BLaER1 treated with 17β-estradiol and CSF1 and Interleukin-3, amounts not matched to agents 10 nM and 100 nM (cell line): ENCODE data around the gene AHCTF1.

Experiments used
- H3K27ac ChIP-seq, 11 experiments: shearing (Covaris generic); formaldehyde crosslinking; 2 replicates each; pipeline ENCODE4 v1.8.1; 2022
- H3K27me3 ChIP-seq, 11 experiments: shearing (Covaris generic); formaldehyde crosslinking; 2 replicates each; pipeline ENCODE4 v1.8.1; 2022
- H3K36me3 ChIP-seq, 11 experiments: shearing (Covaris generic); formaldehyde crosslinking; 2 replicates each; pipeline ENCODE4 v1.8.1; 2022
- H3K4me1 ChIP-seq, 10 experiments: shearing (Covaris generic); formaldehyde crosslinking; 2 replicates each; pipeline ENCODE4 v1.8.1; 2022
- H3K4me2 ChIP-seq, 11 experiments: shearing (Covaris generic); formaldehyde crosslinking; 2 replicates each; pipeline ENCODE4 v1.8.1; 2022
- H3K4me3 ChIP-seq, 10 experiments: shearing (Covaris generic); formaldehyde crosslinking; 2 replicates each; pipeline ENCODE4 v1.8.1; 2022
- H3K9ac ChIP-seq, 11 experiments: shearing (Covaris generic); formaldehyde crosslinking; 2 replicates each; pipeline ENCODE4 v1.8.1; 2022
- H3K9me3 ChIP-seq, 11 experiments: shearing (Covaris generic); formaldehyde crosslinking; replicated peaks in 1 of 11; 2 replicates each; pipeline ENCODE4 v1.8.1; 2022
- H4K20me1 ChIP-seq, 11 experiments: shearing (Covaris generic); formaldehyde crosslinking; 2 replicates each; pipeline ENCODE4 v1.8.1; 2022
- Cebpa-rat ChIP-seq, 11 experiments: shearing (Covaris generic); IDR thresholded peaks; 2 replicates each; pipeline ENCODE4 v1.8.1; 2022

AHCTF1 gene

DNA sequence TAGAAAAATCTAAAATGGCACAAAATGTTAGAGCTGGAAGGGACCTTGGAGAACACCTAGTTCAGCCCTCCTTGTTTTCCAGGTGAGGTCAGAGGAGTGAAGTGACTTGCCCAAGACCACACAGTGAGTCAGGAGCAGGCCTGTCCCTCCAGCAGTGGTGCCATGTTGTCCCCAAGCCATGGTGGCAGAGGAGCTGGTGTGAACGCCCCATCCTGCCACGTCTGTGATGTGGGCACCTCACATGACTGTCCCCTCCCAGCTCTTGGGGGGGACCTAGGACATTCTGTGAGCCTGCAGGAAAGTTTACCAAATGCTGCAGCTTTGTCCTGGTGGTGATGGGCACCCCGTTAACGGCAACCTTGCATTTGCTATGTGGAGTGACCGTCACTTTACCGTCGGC, 141.4 kb downstream of the AHCTF1 start:
- Histone ChIP-seq H3K27ac (peak overlapping the region in 4 of 11 experiments; percentile 77 to 83 (median 81); a peak in 3 of 22 replicates), H3K4me1 (peaks cover 24 to 90% (median 70%) of the 10 kb centered on the region in 10 experiments), H3K4me3 (no peak overlapping the region), H4K20me1 (no peaks in the 10 kb centered on the region), H3K9me3 (peaks cover 0 to 5% (median 0%) of the 10 kb centered on the region in 11 experiments; a peak in 2 of 22 replicates), H3K36me3 (no peaks in the 10 kb centered on the region), H3K9ac (peak overlapping the region in 4 of 11 experiments; percentile 81 to 83 (median 82); a peak in 6 of 22 replicates), H3K4me2 (peak overlapping the region in 9 of 11 experiments; percentile 79 to 94 (median 83); a peak in 13 of 22 replicates), H3K27me3 (no peaks in the 10 kb centered on the region)
- no peak for TF ChIP-seq Cebpa-rat (IDR thresholded peaks at IDR 0.05)

DNA sequence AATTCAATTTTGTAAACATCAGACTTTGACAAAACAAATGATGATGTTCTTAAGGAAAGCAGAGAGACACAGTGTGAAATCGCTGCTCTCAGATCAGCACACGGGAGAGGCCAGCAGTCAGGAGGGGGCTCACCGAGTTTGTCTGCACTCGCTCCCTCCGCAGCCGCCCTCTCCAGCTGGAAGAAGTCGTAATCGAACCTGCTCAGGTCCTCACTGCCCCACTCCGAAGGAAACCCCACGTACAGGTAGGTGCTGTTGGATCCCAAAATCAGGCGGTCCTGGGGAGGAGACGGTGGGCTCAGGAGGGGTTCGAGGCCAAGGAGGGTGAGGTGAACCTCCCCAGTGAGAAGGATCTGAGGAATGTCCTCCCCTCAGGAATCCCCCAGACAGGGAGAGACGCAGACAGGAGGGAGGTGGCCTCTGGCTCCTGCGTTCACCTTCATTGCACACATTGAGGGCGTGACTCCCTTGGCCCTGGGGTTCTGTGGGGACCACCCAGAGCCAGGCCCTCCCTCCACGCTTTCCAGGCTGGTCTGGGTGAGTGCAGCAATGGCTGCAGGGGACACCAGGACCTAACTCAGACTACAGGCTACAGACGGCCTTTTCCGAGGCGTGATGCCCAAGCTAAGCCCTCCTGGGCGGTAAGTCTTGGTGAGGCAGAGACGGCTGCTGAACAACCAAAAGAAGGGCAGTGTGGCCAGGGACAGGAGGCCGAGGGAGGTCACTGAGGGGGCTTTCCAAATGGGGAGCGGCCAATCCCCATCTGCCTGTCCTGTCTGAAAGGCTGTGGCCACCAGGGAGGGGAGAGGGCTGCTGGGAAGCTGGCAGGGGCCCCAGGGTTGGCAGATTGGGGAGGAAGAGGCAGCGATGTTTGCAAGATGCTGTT, 142.1 kb downstream of the AHCTF1 start:
- peak overlapping the region in 4 of 10 experiments; percentile 25 to 62 (median 46); a peak in 7 of 20 replicates for H3K4me3 ChIP-seq
- H3K27ac ChIP-seq: peak overlapping the region in 10 of 11 experiments; percentile 66 to 83 (median 78); a peak in 20 of 22 replicates
- H4K20me1 ChIP-seq: no peaks in the 10 kb centered on the region
- no peaks in the 10 kb centered on the region for H3K36me3 ChIP-seq
- H3K9me3 ChIP-seq: peaks cover 0 to 5% (median 0%) of the 10 kb centered on the region in 11 experiments; a peak in 1 of 22 replicates
- no peak for TF ChIP-seq Cebpa-rat (IDR thresholded peaks at IDR 0.05)
- no peaks in the 10 kb centered on the region for H3K27me3 ChIP-seq
- peak overlapping the region; percentile 66 to 83 (median 81); a peak in 21 of 22 replicates for H3K9ac ChIP-seq
- peak overlapping the region; percentile 79 to 94 (median 83) for H3K4me2 ChIP-seq
- H3K4me1 ChIP-seq: peaks cover 28 to 91% (median 71%) of the 10 kb centered on the region in 10 experiments
